Gastrocnemius medialis (tissue), 4 donors: ENCODE results near the gene CCBE1. TPM values are rescaled to one million over a fixed set of nuclear protein-coding genes. Genes with fewer than 3 reads are reported as not detected.

ENCODE experiments used
- ATAC-seq, 2 donors: fragments of 150-250 bp; one replicate each; pipeline ENCODE4 v1.9.1; 2016
- DNase-seq, 2 donors: peaks; one replicate each; pipeline ENCODE4 v3.0.0-alpha.2; 2019
- H3K27ac ChIP-seq, 4 donors: fragments of 200-600 bp; sonication (generic); 1 replicate in 1 of 4; 2 replicates in 3 of 4; pipeline ENCODE4 v1.5.1; 2016 to 2018; ENCODE audit warnings: mild to moderate bottlenecking in 2 of 4, moderate library complexity in 1 of 4
- H3K27me3 ChIP-seq, 3 donors: fragments of 200-600 bp; sonication (generic) in 2 of 3; 1 replicate in 1 of 3; 2 replicates in 2 of 3; pipeline versions ENCODE4 v1.5.1 to v1.6.0; 2016 to 2019; ENCODE audit warnings: mild to moderate bottlenecking in 1 of 3, moderate library complexity in 1 of 3
- H3K36me3 ChIP-seq, 2 donors: fragments of 200-600 bp; sonication (generic) in 1 of 2; one replicate each; pipeline ENCODE4 v1.5.1; 2017 to 2018
- H3K4me1 ChIP-seq, 2 donors: fragments of 200-600 bp; sonication (generic) in 1 of 2; one replicate each; pipeline ENCODE4 v1.5.1; 2016 to 2017; ENCODE audit warnings: mild to moderate bottlenecking in 2 of 2
- H3K4me3 ChIP-seq, 4 donors: fragments of 200-600 bp; sonication (generic) in 3 of 4; 1 replicate in 1 of 4; 2 replicates in 3 of 4; pipeline ENCODE4 v1.5.1; 2016 to 2019; ENCODE audit warnings: mild to moderate bottlenecking in 2 of 4
- H3K9me3 ChIP-seq, 3 donors: fragments of 200-600 bp; sonication (generic) in 2 of 3; 1 replicate in 1 of 3; 2 replicates in 2 of 3; pipeline ENCODE4 v1.5.1; 2016 to 2019
- POLR2A ChIP-seq, 2 donors: fragments of 450-650 bp; IDR thresholded peaks; one replicate each; pipeline ENCODE4 v1.6.1; 2017; ENCODE audit warnings: antibody characterized with exemption in 2 of 2, mild to moderate bottlenecking in 2 of 2, moderate library complexity in 2 of 2
- in situ Hi-C, 4 donors: fragments of 200-750 bp; cut with MboI; loops; one replicate each; pipeline versions ENCODE4 v1.15.0 to v1.8.0; 2017; ENCODE audit warnings: low sequenced_read_pairs in 4 of 4
- intact Hi-C: fragments of 100-400 bp; cut with DNase I; formaldehyde crosslinking; loops from one replicate; pipeline ENCODE4 v1.15.1; 2023; ENCODE audit warnings: low total_unique reads
- total RNA-seq, 4 donors: library from RNA; depleted of rRNA; stranded (reverse); fragments of >200 nt; gene quantifications; one replicate each; pipeline versions ENCODE4 v1.1.0 to v1.2.3, GENCODE V29; 2016
- TF ChIP-seq, protein P1 (sequence below), 5 experiments: fragments of 450-650 bp in 3 of 5; fragments of 200-600 bp in 2 of 5; sonication (generic) in 2 of 5; IDR thresholded peaks in 4 of 5; conservative IDR thresholded peaks in 1 of 5; 1 replicate in 4 of 5; 2 replicates in 1 of 5; pipeline ENCODE4 v1.5.1; 2016 to 2019; ENCODE audit warnings: antibody characterized with exemption in 5 of 5, mild to moderate bottlenecking in 3 of 5, moderate library complexity in 3 of 5

Gene CCBE1
- total RNA-seq, 4 donors from 2014 or later = 0.44 to 2.7 (median 1.3) TPM

DNA sequence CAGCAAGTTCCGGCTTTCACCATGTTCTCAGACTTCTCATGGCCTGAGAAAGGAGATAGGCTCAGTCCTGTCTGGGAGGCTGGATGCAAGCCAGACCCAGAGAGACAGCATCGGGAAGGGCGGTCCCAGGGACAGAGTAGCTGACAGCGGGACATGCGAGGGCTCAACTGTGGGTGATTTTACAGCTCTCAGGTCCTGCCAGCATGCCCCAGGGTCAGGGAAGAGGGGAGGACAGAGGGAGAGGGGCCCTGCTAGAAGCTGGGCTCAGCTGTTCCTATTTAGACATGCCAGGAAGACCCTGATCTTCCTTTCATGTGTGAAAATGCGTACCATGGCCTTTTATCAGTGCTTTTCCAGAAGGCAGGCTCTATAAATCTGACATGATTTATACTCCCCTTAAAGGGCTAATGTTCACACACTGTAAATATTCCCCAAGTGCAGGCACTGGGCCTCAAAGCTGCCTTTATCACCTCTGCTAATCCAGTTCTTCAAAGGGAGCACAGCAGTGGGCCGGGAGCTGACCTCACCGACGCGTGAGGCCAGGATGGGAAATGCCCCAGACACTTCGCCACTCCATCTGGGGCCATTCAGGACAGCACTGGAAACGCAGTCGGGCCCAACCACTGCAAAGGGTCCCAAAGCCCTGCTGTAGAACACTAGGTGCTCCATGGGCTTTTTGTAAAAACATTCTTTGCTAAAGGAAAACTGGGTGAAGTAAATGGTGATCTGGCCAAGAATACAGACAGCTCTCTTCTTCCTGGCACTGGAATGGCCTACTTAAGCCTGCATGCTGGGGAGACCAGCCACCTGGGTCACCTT is 242.1 kb downstream of the CCBE1 start:
- H3K4me1 ChIP-seq = no peaks in the 10 kb centered on the region
- no peak for ATAC-seq
- TF ChIP-seq POLR2A (IDR thresholded peaks at IDR 0.05) = no peak
- TF ChIP-seq, protein P1, sequence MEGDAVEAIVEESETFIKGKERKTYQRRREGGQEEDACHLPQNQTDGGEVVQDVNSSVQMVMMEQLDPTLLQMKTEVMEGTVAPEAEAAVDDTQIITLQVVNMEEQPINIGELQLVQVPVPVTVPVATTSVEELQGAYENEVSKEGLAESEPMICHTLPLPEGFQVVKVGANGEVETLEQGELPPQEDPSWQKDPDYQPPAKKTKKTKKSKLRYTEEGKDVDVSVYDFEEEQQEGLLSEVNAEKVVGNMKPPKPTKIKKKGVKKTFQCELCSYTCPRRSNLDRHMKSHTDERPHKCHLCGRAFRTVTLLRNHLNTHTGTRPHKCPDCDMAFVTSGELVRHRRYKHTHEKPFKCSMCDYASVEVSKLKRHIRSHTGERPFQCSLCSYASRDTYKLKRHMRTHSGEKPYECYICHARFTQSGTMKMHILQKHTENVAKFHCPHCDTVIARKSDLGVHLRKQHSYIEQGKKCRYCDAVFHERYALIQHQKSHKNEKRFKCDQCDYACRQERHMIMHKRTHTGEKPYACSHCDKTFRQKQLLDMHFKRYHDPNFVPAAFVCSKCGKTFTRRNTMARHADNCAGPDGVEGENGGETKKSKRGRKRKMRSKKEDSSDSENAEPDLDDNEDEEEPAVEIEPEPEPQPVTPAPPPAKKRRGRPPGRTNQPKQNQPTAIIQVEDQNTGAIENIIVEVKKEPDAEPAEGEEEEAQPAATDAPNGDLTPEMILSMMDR (IDR thresholded peaks at IDR 0.05 in 4 of 5, conservative IDR thresholded peaks at IDR 0.05 in 1 of 5) = no peak
- H3K27me3 ChIP-seq = no peaks in the 10 kb centered on the region
- H3K36me3 ChIP-seq = no peaks in the 10 kb centered on the region
- intact Hi-C loops (no loop called here), in situ Hi-C loops (loop anchor here in 3 of 4 donors (10.0 to 25.0 kb wide), 2 partner anchors 357 to 370 kb away; no protein-coding TSS in a partner anchor)
- H3K4me3 ChIP-seq = no peak overlapping the region
- DNase-seq = no peak
- no peak overlapping the region for H3K27ac ChIP-seq
- no peaks in the 10 kb centered on the region for H3K9me3 ChIP-seq

GRCh38 chr18:59453468-59453961 is 243.7 kb downstream of the CCBE1 start:
- Histone ChIP-seq H3K4me3 (no peak overlapping the region), H3K36me3 (no peaks in the 10 kb centered on the region), H3K9me3 (no peaks in the 10 kb centered on the region), H3K27me3 (no peaks in the 10 kb centered on the region), H3K27ac (no peak overlapping the region), H3K4me1 (no peaks in the 10 kb centered on the region)
- DNase-seq (no peak), ATAC-seq (no peak)
- intact Hi-C loops = no loop called here
- in situ Hi-C loops = loop anchor here in 3 of 4 donors (10.0 to 25.0 kb wide), 2 partner anchors 359 to 371 kb away; no protein-coding TSS in a partner anchor
- no peak for TF ChIP-seq POLR2A (IDR thresholded peaks at IDR 0.05)
- TF ChIP-seq, protein P1 (IDR thresholded peaks at IDR 0.05 in 4 of 5, conservative IDR thresholded peaks at IDR 0.05 in 1 of 5) = no peak

- intact Hi-C loops = no loop called here
- no peaks in the 10 kb centered on the region for H3K4me1 ChIP-seq
- no peaks in the 10 kb centered on the region for H3K27me3 ChIP-seq
- no peak overlapping the region for H3K4me3 ChIP-seq
- DNase-seq = no peak
- TF ChIP-seq, protein P1 (IDR thresholded peaks at IDR 0.05 in 4 of 5, conservative IDR thresholded peaks at IDR 0.05 in 1 of 5) = no peak
- no peak for TF ChIP-seq POLR2A (IDR thresholded peaks at IDR 0.05)
- in situ Hi-C loops = loop anchor here in 3 of 4 donors (10.0 to 25.0 kb wide), 2 partner anchors 360 to 373 kb away; no protein-coding TSS in a partner anchor
- no peaks in the 10 kb centered on the region for H3K9me3 ChIP-seq
- H3K36me3 ChIP-seq = no peaks in the 10 kb centered on the region
- H3K27ac ChIP-seq = no peak overlapping the region
- ATAC-seq = no peak
These were observed 245.3 kb downstream of the CCBE1 start for GRCh38 chr18:59451963-59452362.

GRCh38 chr18:59451073-59451472 is 246.2 kb downstream of the CCBE1 start:
- Histone ChIP-seq H3K4me1 (no peaks in the 10 kb centered on the region), H3K4me3 (no peak overlapping the region), H3K36me3 (no peaks in the 10 kb centered on the region), H3K27ac (no peak overlapping the region), H3K27me3 (no peaks in the 10 kb centered on the region), H3K9me3 (no peaks in the 10 kb centered on the region)
- in situ Hi-C loops (loop anchor here in 3 of 4 donors (10.0 to 25.0 kb wide), 2 partner anchors 361 to 374 kb away; no protein-coding TSS in a partner anchor), intact Hi-C loops (no loop called here)
- ATAC-seq = no peak
- no peak for DNase-seq
- TF ChIP-seq, protein P1 (IDR thresholded peaks at IDR 0.05 in 4 of 5, conservative IDR thresholded peaks at IDR 0.05 in 1 of 5) = no peak
- no peak for TF ChIP-seq POLR2A (IDR thresholded peaks at IDR 0.05)
